ENCODE results near the gene ZC3H12D. TPM values are rescaled to one million over a fixed set of nuclear protein-coding genes. Genes with fewer than 3 reads are reported as not detected.

Gene ZC3H12D
- total and polyA plus RNA-seq, 2 of the 13 experiments (the other 11 are each of a cell fraction or from before 2014, with no cell fraction given) = 1.2 to 2.7 TPM

DNA sequence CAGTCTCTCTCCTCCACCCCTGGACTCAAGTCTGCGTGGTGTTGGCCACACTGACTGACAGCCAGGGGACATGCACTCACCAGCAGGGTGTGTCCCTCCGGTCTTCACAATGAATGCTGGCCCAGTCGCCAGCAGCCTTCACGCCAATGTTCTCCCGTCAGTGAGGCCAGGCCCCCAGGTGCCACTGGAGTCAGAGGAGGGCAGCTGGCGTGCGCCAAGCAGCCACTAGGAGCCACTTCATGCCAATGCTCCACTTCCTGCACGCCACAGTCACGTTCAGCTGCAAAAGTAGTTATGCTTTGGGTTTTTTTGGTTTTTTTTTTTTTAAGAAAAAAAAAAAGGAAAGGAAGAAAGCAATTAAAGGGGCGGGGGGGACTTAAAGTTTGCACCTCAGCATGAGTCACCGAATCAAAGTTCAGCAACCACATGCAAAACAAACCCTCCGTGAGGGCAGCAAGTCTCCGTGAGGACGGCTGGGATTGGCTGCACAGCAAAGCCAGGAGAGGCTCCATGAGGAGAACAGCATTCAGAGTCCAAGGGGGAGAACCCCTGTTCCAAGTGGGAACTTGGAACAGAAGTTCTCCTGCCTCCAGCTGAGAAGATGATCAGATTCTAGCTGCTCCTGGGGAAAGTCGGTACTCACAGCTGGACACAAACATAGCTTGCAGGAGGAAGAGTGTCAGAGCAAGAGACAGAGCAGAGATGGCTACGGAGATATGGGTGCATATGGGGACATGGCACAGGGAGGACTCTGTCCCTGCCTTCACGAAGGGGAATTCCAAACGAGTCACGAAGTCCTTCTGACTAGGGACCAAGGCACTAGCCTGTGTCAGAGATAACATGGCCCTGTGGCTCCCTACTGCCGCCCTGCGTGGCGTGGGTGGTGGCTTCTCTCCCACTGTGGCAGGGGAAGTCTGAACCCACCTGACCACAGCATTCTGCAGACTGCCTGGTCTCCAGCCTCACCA is at the start of gene ZC3H12D (continued):
- TF ChIP-seq, protein P1, sequence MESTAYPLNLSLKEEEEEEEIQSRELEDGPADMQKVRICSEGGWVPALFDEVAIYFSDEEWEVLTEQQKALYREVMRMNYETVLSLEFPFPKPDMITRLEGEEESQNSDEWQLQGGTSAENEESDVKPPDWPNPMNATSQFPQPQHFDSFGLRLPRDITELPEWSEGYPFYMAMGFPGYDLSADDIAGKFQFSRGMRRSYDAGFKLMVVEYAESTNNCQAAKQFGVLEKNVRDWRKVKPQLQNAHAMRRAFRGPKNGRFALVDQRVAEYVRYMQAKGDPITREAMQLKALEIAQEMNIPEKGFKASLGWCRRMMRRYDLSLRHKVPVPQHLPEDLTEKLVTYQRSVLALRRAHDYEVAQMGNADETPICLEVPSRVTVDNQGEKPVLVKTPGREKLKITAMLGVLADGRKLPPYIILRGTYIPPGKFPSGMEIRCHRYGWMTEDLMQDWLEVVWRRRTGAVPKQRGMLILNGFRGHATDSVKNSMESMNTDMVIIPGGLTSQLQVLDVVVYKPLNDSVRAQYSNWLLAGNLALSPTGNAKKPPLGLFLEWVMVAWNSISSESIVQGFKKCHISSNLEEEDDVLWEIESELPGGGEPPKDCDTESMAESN (CRISPR knock-in tag; conservative IDR thresholded peaks at IDR 0.05) = peak; percentile 49; the same call in 1 of the 2 replicates
- TF ChIP-seq MEIS2 (CRISPR knock-in tag; IDR thresholded peaks at IDR 0.05) (peak; percentile 88), HIVEP1 (CRISPR knock-in tag; IDR thresholded peaks at IDR 0.05) (no peak; the same call in none of the 2 replicates), ZBTB20 (CRISPR knock-in tag; IDR thresholded peaks at IDR 0.05; ENCODE audit: borderline replicate concordance, low read depth) (peak; percentile 73; the same call in 1 of the 2 replicates), MTF2 (CRISPR knock-in tag; IDR thresholded peaks at IDR 0.05; ENCODE audit: borderline replicate concordance) (0 out of 2 replicates have a peak, but pooled peaks have one; percentile 62), ZNF569 (CRISPR knock-in tag; IDR thresholded peaks at IDR 0.05; ENCODE audit: borderline replicate concordance) (peak; percentile 78; the same call in 1 of the 2 replicates), ZMYM2 (CRISPR knock-in tag; IDR thresholded peaks at IDR 0.05) (0 out of 2 replicates have a peak, but pooled peaks have one; percentile 6), NR2F6 (IDR thresholded peaks at IDR 0.05) (no peak), NR2F6 (CRISPR knock-in tag; IDR thresholded peaks at IDR 0.05) (peak; percentile 55; the same call in 1 of the 2 replicates)
- TF ChIP-seq, protein P2, sequence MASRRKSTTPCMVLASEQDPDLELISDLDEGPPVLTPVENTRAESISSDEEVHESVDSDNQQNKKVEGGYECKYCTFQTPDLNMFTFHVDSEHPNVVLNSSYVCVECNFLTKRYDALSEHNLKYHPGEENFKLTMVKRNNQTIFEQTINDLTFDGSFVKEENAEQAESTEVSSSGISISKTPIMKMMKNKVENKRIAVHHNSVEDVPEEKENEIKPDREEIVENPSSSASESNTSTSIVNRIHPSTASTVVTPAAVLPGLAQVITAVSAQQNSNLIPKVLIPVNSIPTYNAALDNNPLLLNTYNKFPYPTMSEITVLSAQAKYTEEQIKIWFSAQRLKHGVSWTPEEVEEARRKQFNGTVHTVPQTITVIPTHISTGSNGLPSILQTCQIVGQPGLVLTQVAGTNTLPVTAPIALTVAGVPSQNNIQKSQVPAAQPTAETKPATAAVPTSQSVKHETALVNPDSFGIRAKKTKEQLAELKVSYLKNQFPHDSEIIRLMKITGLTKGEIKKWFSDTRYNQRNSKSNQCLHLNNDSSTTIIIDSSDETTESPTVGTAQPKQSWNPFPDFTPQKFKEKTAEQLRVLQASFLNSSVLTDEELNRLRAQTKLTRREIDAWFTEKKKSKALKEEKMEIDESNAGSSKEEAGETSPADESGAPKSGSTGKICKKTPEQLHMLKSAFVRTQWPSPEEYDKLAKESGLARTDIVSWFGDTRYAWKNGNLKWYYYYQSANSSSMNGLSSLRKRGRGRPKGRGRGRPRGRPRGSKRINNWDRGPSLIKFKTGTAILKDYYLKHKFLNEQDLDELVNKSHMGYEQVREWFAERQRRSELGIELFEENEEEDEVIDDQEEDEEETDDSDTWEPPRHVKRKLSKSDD (CRISPR knock-in tag; IDR thresholded peaks at IDR 0.05; ENCODE audit: low read depth) = no peak
- TF ChIP-seq, protein P3, sequence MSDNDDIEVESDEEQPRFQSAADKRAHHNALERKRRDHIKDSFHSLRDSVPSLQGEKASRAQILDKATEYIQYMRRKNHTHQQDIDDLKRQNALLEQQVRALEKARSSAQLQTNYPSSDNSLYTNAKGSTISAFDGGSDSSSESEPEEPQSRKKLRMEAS (IDR thresholded peaks at IDR 0.05) = peak; percentile 85
- TF ChIP-seq, protein P4, sequence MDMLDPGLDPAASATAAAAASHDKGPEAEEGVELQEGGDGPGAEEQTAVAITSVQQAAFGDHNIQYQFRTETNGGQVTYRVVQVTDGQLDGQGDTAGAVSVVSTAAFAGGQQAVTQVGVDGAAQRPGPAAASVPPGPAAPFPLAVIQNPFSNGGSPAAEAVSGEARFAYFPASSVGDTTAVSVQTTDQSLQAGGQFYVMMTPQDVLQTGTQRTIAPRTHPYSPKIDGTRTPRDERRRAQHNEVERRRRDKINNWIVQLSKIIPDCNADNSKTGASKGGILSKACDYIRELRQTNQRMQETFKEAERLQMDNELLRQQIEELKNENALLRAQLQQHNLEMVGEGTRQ (IDR thresholded peaks at IDR 0.05; ENCODE audit: low read depth, low read length) = no peak
- TF ChIP-seq, protein P4 (CRISPR knock-in tag; IDR thresholded peaks at IDR 0.05; ENCODE audit: borderline replicate concordance) = peak; percentile 32; the same call in 1 of the 2 replicates
- TF ChIP-seq, protein P5, sequence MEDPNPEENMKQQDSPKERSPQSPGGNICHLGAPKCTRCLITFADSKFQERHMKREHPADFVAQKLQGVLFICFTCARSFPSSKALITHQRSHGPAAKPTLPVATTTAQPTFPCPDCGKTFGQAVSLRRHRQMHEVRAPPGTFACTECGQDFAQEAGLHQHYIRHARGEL (CRISPR knock-in tag; IDR thresholded peaks at IDR 0.05) = 0 out of 2 replicates have a peak, but pooled peaks have one; percentile 65
- TF ChIP-seq, protein P6, sequence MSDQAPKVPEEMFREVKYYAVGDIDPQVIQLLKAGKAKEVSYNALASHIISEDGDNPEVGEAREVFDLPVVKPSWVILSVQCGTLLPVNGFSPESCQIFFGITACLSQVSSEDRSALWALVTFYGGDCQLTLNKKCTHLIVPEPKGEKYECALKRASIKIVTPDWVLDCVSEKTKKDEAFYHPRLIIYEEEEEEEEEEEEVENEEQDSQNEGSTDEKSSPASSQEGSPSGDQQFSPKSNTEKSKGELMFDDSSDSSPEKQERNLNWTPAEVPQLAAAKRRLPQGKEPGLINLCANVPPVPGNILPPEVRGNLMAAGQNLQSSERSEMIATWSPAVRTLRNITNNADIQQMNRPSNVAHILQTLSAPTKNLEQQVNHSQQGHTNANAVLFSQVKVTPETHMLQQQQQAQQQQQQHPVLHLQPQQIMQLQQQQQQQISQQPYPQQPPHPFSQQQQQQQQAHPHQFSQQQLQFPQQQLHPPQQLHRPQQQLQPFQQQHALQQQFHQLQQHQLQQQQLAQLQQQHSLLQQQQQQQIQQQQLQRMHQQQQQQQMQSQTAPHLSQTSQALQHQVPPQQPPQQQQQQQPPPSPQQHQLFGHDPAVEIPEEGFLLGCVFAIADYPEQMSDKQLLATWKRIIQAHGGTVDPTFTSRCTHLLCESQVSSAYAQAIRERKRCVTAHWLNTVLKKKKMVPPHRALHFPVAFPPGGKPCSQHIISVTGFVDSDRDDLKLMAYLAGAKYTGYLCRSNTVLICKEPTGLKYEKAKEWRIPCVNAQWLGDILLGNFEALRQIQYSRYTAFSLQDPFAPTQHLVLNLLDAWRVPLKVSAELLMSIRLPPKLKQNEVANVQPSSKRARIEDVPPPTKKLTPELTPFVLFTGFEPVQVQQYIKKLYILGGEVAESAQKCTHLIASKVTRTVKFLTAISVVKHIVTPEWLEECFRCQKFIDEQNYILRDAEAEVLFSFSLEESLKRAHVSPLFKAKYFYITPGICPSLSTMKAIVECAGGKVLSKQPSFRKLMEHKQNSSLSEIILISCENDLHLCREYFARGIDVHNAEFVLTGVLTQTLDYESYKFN (CRISPR knock-in tag; conservative IDR thresholded peaks at IDR 0.05) = peak; percentile 93

All from HepG2 (cell line).